MV-4-11 (cell line): Measurements from ENCODE around the gene SPRN.
"Not testable (repeated sequence)": the region's sequence is repeated elsewhere in the genome, so short reads cannot be mapped to it uniquely, and the experiment has no call there.

Source experiments
- DNase-seq: peaks from one replicate; lab custom pipeline; 2025; lab: John Stamatoyannopoulos, UW

Gene SPRN

GRCh38 chr10:133424601-133425000, at the start of gene SPRN:
Gene SPRN, minus strand, starts transcription at chr10:133424625. Its CDS starts 944 bp downstream, at chr10:133423681.
- DNase-seq = not testable (repeated sequence)

DNA sequence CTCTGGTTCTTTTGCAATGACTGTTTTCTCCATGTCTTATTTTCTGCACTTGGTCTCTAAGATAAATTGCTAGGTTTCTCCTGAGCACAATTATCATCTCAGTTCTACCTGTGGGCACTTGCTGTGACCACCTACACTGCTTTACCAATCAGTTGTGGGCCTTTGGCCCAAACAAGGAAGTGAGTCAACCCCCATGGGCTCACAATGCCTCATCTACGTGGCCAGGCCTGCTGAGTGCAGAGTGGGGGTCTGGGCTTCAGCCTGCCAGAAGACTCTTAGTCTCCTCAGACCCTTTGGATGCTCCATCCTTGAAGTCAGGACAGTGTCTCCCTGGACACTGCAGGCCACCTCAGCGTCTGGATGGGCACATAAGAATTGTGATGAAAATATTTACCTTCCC, 49.6 kb upstream of the SPRN start:
- no peak for DNase-seq

GRCh38 chr10:133473270-133473669, 48.8 kb upstream of the SPRN start:
- DNase-seq = no peak

- no peak for DNase-seq
Measured at GRCh38 chr10:133471300-133472109, 47.1 kb upstream of the SPRN start.

DNA sequence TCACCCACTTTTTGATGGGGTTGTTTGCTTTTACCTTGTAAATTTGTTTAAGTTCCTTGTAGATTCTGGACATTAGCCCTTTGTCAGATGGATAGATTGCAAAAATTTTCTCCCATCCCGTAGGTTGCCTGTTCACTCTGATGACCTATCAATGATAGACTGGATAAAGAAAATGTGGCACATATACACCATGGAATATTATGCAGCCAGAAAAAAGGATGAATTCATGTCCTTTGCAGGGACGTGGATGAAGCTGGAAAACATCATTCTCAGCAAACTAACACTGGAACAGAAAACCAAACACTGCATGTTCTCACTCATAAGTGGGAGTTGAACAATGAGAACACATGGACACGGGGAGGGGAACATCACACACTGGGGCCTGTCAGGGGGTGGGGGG, 44.8 kb upstream of the SPRN start:
- DNase-seq = not testable (repeated sequence)

DNA sequence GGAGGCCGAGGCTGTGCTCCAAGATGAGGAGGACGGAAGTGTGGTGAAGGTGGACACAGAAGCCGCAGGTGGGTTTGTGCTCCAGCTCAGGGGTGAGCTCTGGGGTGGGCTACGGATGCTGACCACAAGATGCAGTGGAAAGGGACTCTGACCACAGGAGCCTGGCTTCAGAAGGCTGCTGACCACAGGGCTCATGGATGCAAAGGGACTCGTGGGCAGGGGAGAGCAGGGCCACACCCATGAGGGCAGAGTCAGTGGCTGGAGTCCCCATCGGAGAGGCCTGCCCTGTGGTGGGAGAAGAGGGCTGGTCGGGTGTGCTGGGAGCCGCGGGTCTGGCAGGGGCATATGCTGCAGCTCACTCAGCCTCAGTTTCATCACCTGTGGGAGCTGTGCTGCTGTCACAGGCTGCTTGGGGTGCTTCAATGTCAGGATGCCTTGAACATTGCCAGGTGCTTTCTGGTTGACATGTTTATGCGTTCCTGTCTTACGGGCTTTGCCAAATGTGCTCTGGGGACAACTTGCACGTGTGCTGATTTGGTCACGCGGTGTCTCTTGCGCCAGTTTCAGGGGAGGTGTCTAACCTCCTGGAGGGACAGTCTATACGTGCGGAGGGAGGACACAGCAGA, 43.0 kb upstream of the SPRN start:
- no peak for DNase-seq

- DNase-seq = no peak
Measured at GRCh38 chr10:133466683-133467275, 42.4 kb upstream of the SPRN start.

DNA sequence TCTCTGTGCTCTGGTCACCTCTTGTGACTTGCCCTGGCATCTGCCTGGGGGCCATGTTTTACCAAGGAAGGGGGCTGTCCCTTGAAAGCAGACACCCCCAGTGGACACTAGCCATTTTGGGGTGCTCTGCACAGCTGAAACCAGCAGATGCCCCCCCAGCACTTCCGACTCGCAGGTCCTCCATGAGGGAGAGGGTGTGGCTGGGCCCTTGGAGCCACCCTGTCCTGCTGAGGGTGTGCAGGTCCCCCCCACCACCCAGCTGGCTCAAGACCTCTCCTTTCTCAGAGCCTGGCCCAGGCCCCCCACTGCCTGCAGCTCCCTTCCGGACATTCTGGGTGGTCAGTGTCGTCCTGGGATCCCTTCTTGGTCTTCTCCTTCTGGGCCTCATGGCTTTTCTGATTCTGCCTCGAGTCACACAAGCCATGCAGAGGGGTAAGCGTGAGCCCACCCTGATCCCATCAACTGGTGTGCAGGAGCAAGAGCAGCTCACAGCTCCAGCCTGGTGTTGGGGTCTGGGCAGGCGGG, 41.6 kb upstream of the SPRN start:
- DNase-seq = no peak

GRCh38 chr10:133465191-133465949, 40.9 kb upstream of the SPRN start:
- DNase-seq = no peak

DNA sequence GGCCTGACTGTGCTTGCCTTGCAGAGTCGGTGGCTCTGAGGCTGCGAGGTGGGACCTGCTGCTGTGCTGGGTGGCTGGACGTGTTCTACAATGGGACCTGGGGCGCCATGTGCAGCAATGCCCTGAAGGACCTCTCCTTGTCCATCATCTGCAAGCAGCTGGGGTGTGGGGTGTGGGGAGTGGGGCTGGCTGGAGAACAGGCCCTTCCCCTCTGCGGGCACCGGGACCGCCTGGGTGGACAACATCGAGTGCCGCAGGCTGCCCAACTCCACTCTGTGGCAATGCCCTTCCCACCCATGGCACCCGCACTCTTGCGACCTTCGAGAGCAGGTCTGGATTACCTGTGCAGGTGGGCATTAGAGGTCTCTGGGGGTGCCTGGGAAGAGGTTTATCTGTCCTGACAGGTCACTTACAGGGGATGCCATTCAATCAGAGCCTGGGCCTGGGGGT, 40.2 kb upstream of the SPRN start:
- DNase-seq = no peak

DNA sequence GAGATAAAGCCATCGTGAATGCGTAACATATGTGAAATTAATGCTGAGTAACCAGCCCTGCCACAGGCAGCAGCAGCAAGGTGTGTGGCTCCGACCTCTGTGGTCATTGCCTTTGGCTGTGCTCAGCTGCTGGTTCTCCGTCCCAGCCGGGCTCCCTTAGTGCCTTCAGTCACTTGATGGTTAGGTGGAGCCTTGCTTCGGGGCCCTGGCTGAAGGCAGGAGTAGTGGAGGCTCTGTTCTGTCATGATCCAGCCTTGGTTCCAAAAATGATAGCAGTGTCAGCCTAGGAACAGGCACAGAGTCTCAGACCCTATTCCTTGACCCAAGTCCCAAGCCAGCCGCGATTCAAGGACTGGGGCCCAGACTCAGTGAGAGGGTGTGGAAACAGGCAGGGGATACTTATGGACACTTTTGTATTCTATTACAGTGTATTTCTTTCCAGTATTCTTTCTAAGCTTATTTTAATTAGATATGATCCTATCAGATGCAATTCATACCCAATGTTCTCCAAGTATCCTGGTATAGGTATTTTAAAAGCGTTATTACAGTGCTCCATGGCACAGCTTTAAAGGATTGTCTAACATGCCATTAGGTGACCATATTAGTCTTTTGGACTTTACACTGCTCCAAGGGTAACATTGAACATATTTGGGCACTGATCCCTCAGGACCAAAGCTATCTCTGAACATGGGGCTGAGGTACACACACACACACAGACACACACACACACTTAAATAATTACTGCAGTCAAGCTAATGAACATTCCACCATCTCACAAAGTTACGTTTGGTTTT, 38.3 kb upstream of the SPRN start:
- no peak for DNase-seq

DNA sequence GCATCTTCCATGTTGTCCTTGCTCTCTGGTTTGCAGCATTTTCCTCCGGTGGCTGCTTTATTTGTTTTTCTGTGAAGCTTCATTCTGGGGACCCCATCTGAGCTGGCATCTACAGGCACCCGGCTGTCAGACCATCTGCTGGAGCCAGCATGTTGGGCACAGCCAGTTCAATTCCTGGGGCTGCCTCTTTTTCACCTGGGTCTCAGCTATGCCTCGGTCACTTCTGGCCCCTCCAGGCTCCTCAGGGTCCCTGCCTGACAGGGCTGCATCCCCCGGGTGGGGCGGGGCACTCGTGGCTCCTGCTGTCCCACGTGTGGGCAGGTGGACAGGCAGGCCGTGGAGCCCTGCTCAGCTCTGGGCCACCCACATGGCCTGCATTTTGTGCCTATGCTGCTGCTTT, 37.4 kb upstream of the SPRN start:
- DNase-seq = no peak

DNA sequence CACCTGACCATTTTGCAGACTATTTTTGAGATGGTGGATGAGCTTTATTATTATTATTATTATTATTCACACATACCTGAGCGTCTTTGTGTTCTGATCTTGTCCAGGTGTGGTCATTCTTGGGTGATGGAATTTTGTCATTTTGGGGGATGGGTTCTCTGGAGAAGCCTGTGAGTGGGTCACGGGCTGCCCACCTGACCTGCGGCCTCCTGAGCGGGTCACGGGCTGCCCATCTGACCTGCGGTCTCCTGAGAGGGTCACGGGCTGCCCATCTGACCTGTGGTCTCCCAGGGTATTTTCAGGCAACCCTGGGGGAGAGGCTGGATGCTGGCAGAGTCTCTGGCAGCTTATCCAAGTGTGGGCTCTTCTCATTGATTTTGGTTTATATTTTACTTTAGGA, 36.6 kb upstream of the SPRN start:
- DNase-seq = no peak

DNA sequence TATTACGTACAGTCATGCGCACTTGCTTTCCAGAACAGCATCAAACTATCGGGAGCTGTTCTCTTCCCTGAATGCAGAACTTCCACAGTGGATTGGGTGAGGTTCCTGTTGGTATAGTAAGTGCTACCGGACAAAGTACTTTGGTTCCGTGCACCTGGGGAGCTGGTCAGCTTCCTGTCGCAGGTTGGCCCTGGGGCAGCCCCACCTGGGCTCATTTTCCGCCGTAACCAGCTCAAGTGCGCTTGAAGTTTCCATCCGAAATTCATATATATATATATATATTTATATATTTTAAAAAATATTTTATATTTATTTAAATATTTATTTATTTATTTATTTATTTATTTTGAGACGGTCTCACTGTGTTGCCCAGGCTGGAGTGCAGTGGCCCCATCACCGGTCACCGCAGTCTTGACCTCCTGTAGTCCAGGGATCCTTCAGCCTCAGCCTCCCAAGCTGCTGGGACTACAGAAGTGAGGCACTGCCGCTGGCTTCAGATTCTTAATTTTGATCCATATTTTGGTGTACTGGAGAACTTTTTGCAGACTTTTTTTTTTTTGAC, 35.9 kb upstream of the SPRN start:
- DNase-seq = no peak

- DNase-seq = no peak
Measured at GRCh38 chr10:133459454-133460207, 35.2 kb upstream of the SPRN start.

DNA sequence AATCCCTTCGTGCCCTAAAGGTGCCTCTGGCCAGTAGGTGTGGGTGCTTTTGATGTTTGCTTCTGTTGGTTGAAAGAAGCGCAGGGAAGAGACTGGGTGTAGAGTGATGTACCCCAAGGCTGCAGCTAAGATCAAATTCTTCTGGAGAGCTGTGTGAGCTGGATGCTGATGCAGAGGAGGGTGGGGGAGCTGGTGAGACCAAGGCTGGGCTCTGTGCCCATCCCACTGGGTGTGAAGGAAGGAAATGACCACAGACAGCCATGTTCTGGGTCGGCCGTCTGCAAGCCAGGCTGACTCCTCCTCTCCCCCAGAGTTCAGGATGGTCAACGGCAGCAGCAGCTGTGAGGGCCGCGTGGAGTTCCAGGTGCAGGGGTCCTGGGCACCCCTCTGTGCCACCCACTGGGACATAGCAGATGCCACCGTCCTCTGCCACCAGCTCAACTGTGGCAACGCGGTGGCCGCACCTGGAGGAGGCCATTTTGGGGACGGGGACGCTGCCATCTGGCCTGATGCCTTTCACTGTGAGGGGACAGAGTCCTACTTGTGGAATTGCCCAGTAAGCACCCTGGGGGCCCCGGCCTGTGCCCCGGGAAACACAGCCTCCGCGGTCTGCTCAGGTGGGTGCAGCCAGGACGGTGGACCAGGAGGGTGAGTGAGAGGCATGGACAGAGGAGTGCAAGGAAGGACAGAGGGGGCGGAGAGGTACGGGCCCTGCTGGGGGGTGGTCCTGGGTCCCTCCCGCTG, 34.5 kb upstream of the SPRN start:
- no peak for DNase-seq

DNA sequence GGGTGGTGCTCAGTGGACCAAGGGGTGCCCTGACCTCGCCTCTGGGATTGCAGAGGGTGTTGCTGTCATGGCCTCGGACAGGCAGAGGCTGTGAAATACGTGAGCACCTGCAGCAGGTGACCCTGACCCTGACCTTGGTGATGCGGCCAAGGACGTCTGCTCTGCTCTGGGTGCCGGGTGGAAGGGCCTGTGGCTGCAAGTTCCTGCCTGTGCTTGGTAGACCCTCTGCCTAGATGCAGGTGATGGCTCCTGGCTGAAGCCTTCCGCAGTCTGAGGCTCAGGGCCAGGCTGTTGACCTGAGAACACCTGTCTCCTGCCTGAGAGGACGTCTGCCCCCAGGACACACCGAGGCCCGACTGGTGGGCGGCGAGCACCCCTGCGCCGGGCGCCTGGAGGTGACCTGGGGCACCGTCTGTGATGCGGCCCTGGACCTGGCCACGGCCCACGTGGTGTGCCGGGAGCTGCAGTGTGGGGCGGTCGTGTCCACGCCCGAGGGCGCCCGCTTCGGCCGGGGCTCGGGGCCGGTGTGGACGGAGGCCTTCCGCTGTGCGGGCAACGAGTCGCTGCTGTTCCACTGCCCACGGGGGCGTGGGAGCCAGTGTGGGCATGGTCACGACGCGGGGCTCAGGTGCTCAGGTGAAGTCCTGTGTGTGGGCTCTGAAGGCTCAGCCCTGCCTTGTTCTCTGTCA, 33.7 kb upstream of the SPRN start:
- DNase-seq = no peak

- DNase-seq = no peak
Measured at GRCh38 chr10:133457100-133457841, 32.8 kb upstream of the SPRN start.
